LNCaP clone FGC (cell line): ENCODE data around the gene ANGPTL4.

ENCODE experiments used
- DNase-seq: peaks from one replicate; pipeline ENCODE4 v3.0.0-alpha.2; 2011; ENCODE audit warnings: low read depth
- H3K4me3 ChIP-seq: 2 replicates; pipeline ENCODE4 v1.5.1; 2011; ENCODE audit warnings: mild to moderate bottlenecking, low read depth, low read length, control low read depth
- CTCF ChIP-seq: IDR thresholded peaks from 2 replicates; pipeline ENCODE4 v1.5.1; 2012; ENCODE audit warnings: mild to moderate bottlenecking; ENCODE audit not compliant: control insufficient read depth, insufficient read depth; ENCODE audit errors: extremely low read depth

The ANGPTL4 gene

DNA sequence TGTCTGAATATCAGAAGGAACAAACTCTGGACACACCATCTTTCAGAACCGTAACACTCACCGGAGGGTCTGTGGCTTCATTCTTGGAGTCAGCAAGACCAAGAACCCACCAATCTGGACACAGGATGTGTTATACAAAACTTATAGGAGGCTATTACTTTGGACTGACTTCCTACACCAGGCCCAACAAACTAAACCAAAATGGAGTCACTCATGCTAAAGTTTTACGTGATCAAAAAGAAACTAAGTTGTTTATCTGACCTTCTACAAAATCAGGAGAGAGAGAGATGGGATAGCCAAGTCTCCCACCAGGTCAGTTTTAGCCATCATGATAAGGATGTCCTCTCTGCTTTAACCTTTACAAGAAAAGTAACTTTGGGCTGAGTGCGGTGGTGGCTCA lies 23.0 kb downstream of the ANGPTL4 start:
- no peak for TF ChIP-seq CTCF
- no peak for DNase-seq
- no peak overlapping the region for H3K4me3 ChIP-seq

DNA sequence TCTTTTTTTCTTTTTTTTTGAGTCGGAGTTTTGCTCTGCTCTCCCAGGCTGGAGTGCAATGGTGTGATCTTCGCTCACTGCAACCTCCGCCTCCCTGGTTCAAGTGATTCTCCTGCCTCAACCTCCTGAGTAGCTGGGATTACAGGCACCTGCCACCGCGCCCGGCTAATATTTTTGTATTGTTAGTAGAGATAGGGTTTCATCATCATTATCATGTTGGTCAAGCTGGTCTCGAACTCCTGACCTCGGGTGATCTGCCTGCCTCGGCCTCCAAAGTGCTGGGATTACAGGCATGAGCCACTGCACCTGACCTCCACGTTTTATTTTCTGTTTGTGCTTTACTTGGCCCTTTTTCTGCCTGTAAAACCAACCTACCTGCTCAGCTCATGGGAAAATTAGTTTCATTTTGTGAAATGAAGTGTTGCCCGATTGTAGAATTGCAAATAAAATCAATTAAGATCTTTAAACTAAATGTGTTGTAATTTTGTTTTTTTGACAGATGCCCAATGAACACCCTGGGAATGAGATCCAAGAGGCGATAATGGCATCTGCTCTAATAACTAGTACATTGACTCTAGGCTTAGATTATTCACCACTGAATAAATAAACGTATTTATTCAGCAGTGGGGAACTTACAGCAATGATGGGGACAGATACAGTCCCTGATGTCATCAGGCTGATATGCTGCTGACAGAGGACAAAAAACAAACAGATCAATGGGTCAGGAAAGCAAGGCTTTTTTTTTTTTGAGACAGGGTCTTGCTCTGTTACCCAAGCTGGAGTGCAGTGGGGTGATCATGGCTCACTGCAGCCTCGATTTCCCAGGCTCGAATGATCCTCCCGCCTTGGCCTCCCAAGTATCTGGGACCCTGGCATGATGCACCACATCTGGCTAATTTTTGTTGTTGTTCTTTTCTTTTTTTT lies 24.0 kb downstream of the ANGPTL4 start:
- no peak for TF ChIP-seq CTCF
- DNase-seq = peak; percentile 80
- H3K4me3 ChIP-seq = no peak overlapping the region

GRCh38 chr19:8388612-8388958 lies 24.6 kb downstream of the ANGPTL4 start:
- DNase-seq = no peak
- H3K4me3 ChIP-seq = no peak overlapping the region
- no peak for TF ChIP-seq CTCF

DNA sequence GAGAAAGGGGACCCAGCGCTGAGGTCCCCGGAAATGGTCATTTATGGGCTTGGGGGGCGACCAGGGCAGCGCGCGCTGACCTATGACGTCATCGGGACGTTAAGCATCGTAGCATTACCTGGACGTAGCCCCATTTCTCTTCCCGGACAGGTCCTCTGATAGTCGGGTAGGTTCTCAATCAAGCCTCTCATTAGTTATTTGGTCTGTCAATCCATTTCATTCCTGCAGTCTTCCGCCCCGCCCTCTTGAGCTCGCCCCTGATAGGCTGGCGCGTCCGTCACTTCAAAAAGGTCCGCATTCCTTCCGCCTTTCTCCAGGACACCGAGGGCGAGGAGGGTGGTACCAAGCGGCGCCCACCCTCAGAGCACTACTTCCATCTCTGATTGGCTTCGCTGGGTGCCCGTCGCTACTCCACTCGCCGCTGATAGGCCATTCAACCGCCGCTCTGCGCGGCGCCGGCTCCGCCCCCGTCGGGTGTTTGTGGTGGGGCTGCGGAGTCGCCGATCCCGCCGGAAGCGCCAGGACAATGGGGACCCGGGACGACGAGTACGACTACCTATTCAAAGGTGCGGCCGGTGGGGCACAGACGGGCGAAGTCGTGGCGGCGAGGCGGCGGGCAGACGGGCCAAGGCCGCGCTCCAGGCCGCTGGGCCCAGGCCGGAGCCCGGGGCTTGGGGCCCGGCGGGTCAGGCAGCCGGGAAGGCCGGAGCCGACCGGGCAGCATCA lies 26.1 kb downstream of the ANGPTL4 start, which contains the start of gene RAB11B:
TSS of gene RAB11B (plus strand) at position 470 of the 726 bp plus-strand sequence. CDS start at position 527, 57 bp downstream.
- peak within 1 kb of the TSS; percentile 63 for H3K4me3 ChIP-seq
- TF ChIP-seq CTCF = no peak

DNA sequence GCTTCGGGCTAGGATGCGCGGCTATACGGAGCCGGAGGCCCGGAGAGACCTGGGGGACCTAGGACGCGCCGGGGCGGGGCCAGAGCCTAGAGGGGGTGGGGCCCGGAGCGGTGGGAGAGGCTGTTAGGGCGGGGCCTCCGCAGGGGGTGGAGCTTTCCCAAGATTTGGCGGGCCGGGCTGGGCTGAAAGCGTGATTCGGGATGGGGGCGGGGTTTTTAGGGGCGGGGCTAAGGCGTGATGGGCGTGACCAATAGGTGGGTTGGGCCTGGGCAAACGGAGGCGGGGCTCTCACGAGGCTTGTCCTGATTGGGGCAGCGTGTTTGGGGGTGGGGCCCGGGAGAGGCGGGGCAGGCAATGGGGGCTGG lies 26.6 kb downstream of the ANGPTL4 start:
- no peak for TF ChIP-seq CTCF

More for the DNA sequence above, 26.1 kb downstream of the ANGPTL4 start, which contains the start of gene RAB11B:
- peak; percentile 100 for DNase-seq

DNA sequence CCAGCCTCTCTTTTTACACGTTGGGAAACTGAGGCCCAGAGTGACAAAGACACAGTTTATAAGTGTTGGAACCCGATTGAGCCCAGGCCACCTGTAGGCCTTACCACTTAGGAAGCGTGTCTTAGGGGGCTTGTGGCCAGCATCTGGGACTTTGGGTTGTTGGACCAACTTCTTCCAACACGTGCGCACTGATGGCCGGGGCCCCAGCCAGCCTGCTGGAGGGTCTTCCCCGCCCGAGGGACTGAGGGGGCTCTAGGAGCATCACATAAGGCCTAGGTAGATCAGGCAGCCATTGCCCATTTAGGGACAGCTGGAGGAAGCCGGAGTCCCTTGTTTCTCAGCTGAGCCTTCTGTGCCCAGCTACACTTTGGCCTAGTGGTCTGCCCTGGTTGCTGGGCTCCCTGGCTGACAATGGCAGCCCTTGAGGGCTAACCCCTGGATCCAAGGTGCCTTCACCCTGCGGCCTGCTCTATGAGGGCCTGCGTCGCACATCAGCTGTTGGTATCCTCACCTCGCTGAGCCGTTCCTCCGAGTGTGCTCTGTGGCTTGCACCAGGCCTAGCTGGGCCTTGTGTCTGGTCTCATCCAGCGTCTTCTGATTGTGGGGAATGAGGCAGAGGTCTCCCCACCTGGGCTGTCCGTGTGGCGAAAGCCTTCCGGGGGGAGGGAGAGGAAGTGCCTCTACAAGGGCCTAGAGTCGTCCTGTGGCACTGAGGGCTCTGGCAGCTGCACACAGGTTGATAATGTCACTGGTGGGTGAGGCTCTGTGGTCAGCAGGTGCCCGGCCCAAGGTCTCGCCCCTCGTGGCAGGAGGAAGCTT lies 27.5 kb downstream of the ANGPTL4 start:
- no peak for DNase-seq
- peak overlapping the region; percentile 48 for H3K4me3 ChIP-seq
- TF ChIP-seq CTCF = no peak

More for the DNA sequence above, 26.6 kb downstream of the ANGPTL4 start:
- peak overlapping the region; percentile 63 for H3K4me3 ChIP-seq
- DNase-seq = peak; percentile 57
